HG03469 (cell line): Measurements from ENCODE around the gene PSG5.
"Not testable (repeated sequence)": the region's sequence is repeated elsewhere in the genome, so short reads cannot be mapped to it uniquely, and the experiment has no call there.

Experiments used
- ATAC-seq: cut with Tn5 transposase; IDR thresholded peaks from one replicate; pipeline ENCODE4 v1.9.1; 2021; ENCODE audit warnings: mild to moderate bottlenecking, moderate library complexity, moderate number of reproducible peaks; ENCODE audit not compliant: unreplicated experiment

Gene PSG5

GRCh38 chr19:43188092-43188491 lies 1.8 kb upstream of the PSG5 start:
- not testable (repeated sequence) for ATAC-seq

GRCh38 chr19:43181869-43182771 lies 4.2 kb downstream of the PSG5 start:
- ATAC-seq: not testable (repeated sequence)

GRCh38 chr19:43179569-43180147 lies 6.7 kb downstream of the PSG5 start:
- not testable (repeated sequence) for ATAC-seq

- not testable (repeated sequence) for ATAC-seq
These were observed 7.8 kb downstream of the PSG5 start for GRCh38 chr19:43178577-43178976.

- ATAC-seq: not testable (repeated sequence)
These were observed 20.4 kb downstream of the PSG5 start for GRCh38 chr19:43165906-43166305.

- not testable (repeated sequence) for ATAC-seq
These were observed 23.2 kb downstream of the PSG5 start for GRCh38 chr19:43163135-43163534.

GRCh38 chr19:43162261-43162660 lies 24.1 kb downstream of the PSG5 start:
- not testable (repeated sequence) for ATAC-seq

GRCh38 chr19:43152214-43152613 lies 34.1 kb downstream of the PSG5 start:
- ATAC-seq: no peak

- ATAC-seq: not testable (repeated sequence)
These were observed 36.5 kb downstream of the PSG5 start for GRCh38 chr19:43149788-43150187.

- ATAC-seq: no peak
These were observed 38.1 kb downstream of the PSG5 start for GRCh38 chr19:43148233-43148632.

- not testable (repeated sequence) for ATAC-seq
These were observed 44.6 kb downstream of the PSG5 start for GRCh38 chr19:43141763-43142162.

- no peak for ATAC-seq
These were observed 53.6 kb downstream of the PSG5 start for GRCh38 chr19:43132696-43133095.

- ATAC-seq: not testable (repeated sequence)
These were observed 55.0 kb downstream of the PSG5 start for GRCh38 chr19:43131281-43131842.

GRCh38 chr19:43129197-43129596 lies 57.1 kb downstream of the PSG5 start:
- ATAC-seq: not testable (repeated sequence)

GRCh38 chr19:43127336-43127735 lies 59.0 kb downstream of the PSG5 start:
- not testable (repeated sequence) for ATAC-seq

- no peak for ATAC-seq
These were observed 59.6 kb downstream of the PSG5 start for GRCh38 chr19:43126720-43127119.

GRCh38 chr19:43124360-43124759 lies 62.0 kb downstream of the PSG5 start:
- no peak for ATAC-seq

GRCh38 chr19:43120433-43121026 lies 65.8 kb downstream of the PSG5 start:
- not testable (repeated sequence) for ATAC-seq

- ATAC-seq: not testable (repeated sequence)
These were observed 66.8 kb downstream of the PSG5 start for GRCh38 chr19:43119526-43119925.
